ENCODE results near the gene MLYCD. TPM values are rescaled to one million over a fixed set of nuclear protein-coding genes. Genes with fewer than 3 reads are reported as not detected.
A peak's percentile ranks its signal among the peaks of the same experiment; 100 is the strongest.

Gene MLYCD
- total RNA-seq, 1 donor from 2014 or later: 20.1 TPM

GRCh38 chr16:83951544-83951943 is 52.6 kb downstream of the MLYCD start:
- no peak for DNase-seq (ENCODE audit: low spot score)
- intact Hi-C loops (cut with DNase I): loop anchor here (10.0 kb wide), 1 partner anchor 127 kb away; no protein-coding TSS in a partner anchor

GRCh38 chr16:83952587-83952939 is 53.6 kb downstream of the MLYCD start:
- intact Hi-C loops (cut with DNase I): loop anchor here (2.0 to 10.0 kb wide), 2 partner anchors 50 to 128 kb away; no protein-coding TSS in a partner anchor
- DNase-seq (ENCODE audit: low spot score): no peak

GRCh38 chr16:83952940-83953795 is 54.3 kb downstream of the MLYCD start, which contains the start of gene OSGIN1:
OSGIN1 (plus strand) TSS chr16:83953240; CDS start chr16:83957672, 4,432 bp downstream.
- DNase-seq (ENCODE audit: low spot score): peak; percentile 97
- intact Hi-C loops (cut with DNase I): loop anchor here (1.0 to 10.0 kb wide), 3 partner anchors 40 to 128 kb away; no protein-coding TSS in a partner anchor

GRCh38 chr16:83953796-83954576 is 55.1 kb downstream of the MLYCD start:
- DNase-seq (ENCODE audit: low spot score): no peak
- intact Hi-C loops (cut with DNase I): loop anchor here (1.0 to 10.0 kb wide), 3 partner anchors 41 to 129 kb away; no protein-coding TSS in a partner anchor

GRCh38 chr16:83954577-83955016 is 55.7 kb downstream of the MLYCD start:
- peak; percentile 86 for DNase-seq (ENCODE audit: low spot score)
- intact Hi-C loops (cut with DNase I): loop anchor here (5.0 to 10.0 kb wide), 2 partner anchors 130 to 223 kb away; no protein-coding TSS in a partner anchor

- DNase-seq (ENCODE audit: low spot score): no peak
- intact Hi-C loops (cut with DNase I): loop anchor here (2.0 to 10.0 kb wide), 3 partner anchors 109 to 222 kb away; no protein-coding TSS in a partner anchor
Observed at GRCh38 chr16:83955218-83956130, 56.6 kb downstream of the MLYCD start.

GRCh38 chr16:83956336-83957289 is 57.7 kb downstream of the MLYCD start:
- intact Hi-C loops (cut with DNase I): loop anchor here (2.0 to 10.0 kb wide), 3 partner anchors 108 to 221 kb away; no protein-coding TSS in a partner anchor
- peak; percentile 93 for DNase-seq (ENCODE audit: low spot score)

GRCh38 chr16:83957296-83957855 is 58.5 kb downstream of the MLYCD start:
- DNase-seq (ENCODE audit: low spot score): no peak
- intact Hi-C loops (cut with DNase I): loop anchor here (2.0 to 10.0 kb wide), 3 partner anchors 107 to 220 kb away; no protein-coding TSS in a partner anchor

GRCh38 chr16:83958137-83958845 is 59.4 kb downstream of the MLYCD start:
- no peak for DNase-seq (ENCODE audit: low spot score)
- intact Hi-C loops (cut with DNase I): loop anchor here (5.0 to 10.0 kb wide), 2 partner anchors 133 to 219 kb away; no protein-coding TSS in a partner anchor

- no peak for DNase-seq (ENCODE audit: low spot score)
- intact Hi-C loops (cut with DNase I): loop anchor here (5.0 to 10.0 kb wide), 2 partner anchors 134 to 218 kb away; no protein-coding TSS in a partner anchor
Observed at GRCh38 chr16:83958846-83959565, 60.1 kb downstream of the MLYCD start.

- no peak for DNase-seq (ENCODE audit: low spot score)
Observed at GRCh38 chr16:83959656-83960434, 60.9 kb downstream of the MLYCD start.

GRCh38 chr16:83960521-83961249 is 61.8 kb downstream of the MLYCD start:
- no peak for DNase-seq (ENCODE audit: low spot score)
- intact Hi-C loops (cut with DNase I): loop anchor here (10.0 kb wide), 1 partner anchor 524 kb away; no protein-coding TSS in a partner anchor

More at GRCh38 chr16:83959656-83960434, 60.9 kb downstream of the MLYCD start:
- intact Hi-C loops (cut with DNase I): loop anchor here (5.0 to 10.0 kb wide), 3 partner anchors 135 to 525 kb away; no protein-coding TSS in a partner anchor

- DNase-seq (ENCODE audit: low spot score): no peak
- intact Hi-C loops (cut with DNase I): loop anchor here (10.0 kb wide), 1 partner anchor 523 kb away; no protein-coding TSS in a partner anchor
Observed at GRCh38 chr16:83961591-83961990, 62.7 kb downstream of the MLYCD start.

Measured in cardiac septum (tissue), 1 donor.